K562 (cell line): Measurements from ENCODE around the gene RPL7A. TPM values are rescaled to one million over a fixed set of nuclear protein-coding genes. Genes with fewer than 3 reads are reported as not detected.
A peak's percentile ranks its signal among the peaks of the same experiment; 100 is the strongest.

Experiments
- C11orf30 ChIP-seq: fragments of 450-650 bp; IDR thresholded peaks from 2 replicates; pipeline ENCODE4 v1.6.1; 2016; ENCODE audit warnings: low read depth, mild to moderate bottlenecking
- CBFA2T2 ChIP-seq: fragments of 450-650 bp; conservative IDR thresholded peaks from 2 replicates; pipeline ENCODE4 v1.6.1; 2017; ENCODE audit warnings: mild to moderate bottlenecking
- FOS ChIP-seq: IDR thresholded peaks from 3 replicates; pipeline ENCODE4 v1.6.1; 2011; ENCODE audit not compliant: insufficient read length; ENCODE audit errors: extremely low read depth
- NFIC ChIP-seq: fragments of 450-650 bp; IDR thresholded peaks from 2 replicates; pipeline ENCODE4 v1.6.1; 2017; ENCODE audit warnings: mild to moderate bottlenecking, inconsistent platforms
- RFX1 ChIP-seq: fragments of 450-650 bp; IDR thresholded peaks from 2 replicates; pipeline ENCODE4 v1.6.1; 2016; ENCODE audit warnings: mild to moderate bottlenecking, moderate library complexity
- RFX7 ChIP-seq: fragments of 250-450 bp; sonication (Bioruptor Pico); IDR thresholded peaks from 2 replicates; pipeline ENCODE4 v1.5.1; 2021; ENCODE audit warnings: mild to moderate bottlenecking
- SIN3B ChIP-seq: fragments of 450-650 bp; IDR thresholded peaks from 2 replicates; pipeline ENCODE4 v1.6.1; 2017; ENCODE audit warnings: low read depth, mild to moderate bottlenecking, moderate library complexity
- SMAD4 ChIP-seq: fragments of 250-450 bp; sonication (Bioruptor Pico); conservative IDR thresholded peaks from 2 replicates; pipeline ENCODE4 v1.8.0; 2021; ENCODE audit warnings: inconsistent platforms, mild to moderate bottlenecking, moderate library complexity
- SUPT5H ChIP-seq: fragments of 450-650 bp; IDR thresholded peaks from 2 replicates; pipeline ENCODE4 v1.6.1; 2016
- ZNF316 ChIP-seq: fragments of 450-650 bp; IDR thresholded peaks from 2 replicates; pipeline ENCODE4 v1.6.1; 2016
- polyA plus RNA-seq, 8 experiments: library from polyadenylated mRNA; depleted of rRNA in 4 of 8; stranded (reverse) in 5 of 8; unstranded in 3 of 8; fragments of >200 nt; fragmentation: Nextera tagmentation in 2 of 8; fragmentation: Illumina TruSeq in 1 of 8; extraction: Ambion mirVana in 2 of 8; extraction: Trizol in 1 of 8; gene quantifications; 2 replicates each; pipeline versions ENCODE4 v1.2.1 to v1.2.3, GENCODE V29; 2011 to 2014; ENCODE audit warnings: inconsistent platforms in 1 of 8, missing spikeins in 1 of 8
- total RNA-seq, 7 experiments: library from RNA; depleted of rRNA in 6 of 7; stranded (reverse); fragments of >200 nt in 6 of 7; fragmentation: Illumina TruSeq in 2 of 7; extraction: Trizol in 2 of 7; gene quantifications; 2 replicates each; pipeline versions ENCODE4 v1.2.1 to v1.2.3, GENCODE V29; 2011 to 2021; ENCODE audit warnings: low replicate concordance in 1 of 7
- TF ChIP-seq, protein P1 (sequence below): fragments of 150-350 bp; conservative IDR thresholded peaks from 2 replicates; pipeline ENCODE4 v1.6.1; 2014; ENCODE audit warnings: low read length
- TF ChIP-seq, protein P2 (sequence below): fragments of 450-650 bp; IDR thresholded peaks from 2 replicates; pipeline ENCODE4 v1.6.1; 2017; ENCODE audit warnings: mild to moderate bottlenecking, moderate library complexity
- TF ChIP-seq, protein P3 (sequence below): fragments of 450-650 bp; IDR thresholded peaks from one replicate; pipeline ENCODE4 v1.6.1; 2018; ENCODE audit warnings: mild to moderate bottlenecking, moderate library complexity; ENCODE audit not compliant: partially characterized antibody
- TF ChIP-seq, protein P4 (sequence below), 2 experiments: fragments of 450-650 bp in 1 of 2; sonication (generic) in 1 of 2; formaldehyde crosslinking; conservative IDR thresholded peaks; 2 replicates each; pipeline versions ENCODE4 v1.4.0 to v1.8.1; 2020 to 2022; ENCODE audit warnings: mild to moderate bottlenecking in 1 of 2, missing genetic modification reagents in 1 of 2
- TF ChIP-seq, protein P5 (sequence below): sonication (generic); formaldehyde crosslinking; IDR thresholded peaks from 2 replicates; pipeline ENCODE4 v1.8.0; 2022; ENCODE audit warnings: mild to moderate bottlenecking, missing genetic modification reagents
- TF ChIP-seq, protein P6 (sequence below): fragments of 450-650 bp; conservative IDR thresholded peaks from 2 replicates; pipeline ENCODE4 v1.6.1; 2016; ENCODE audit warnings: missing genetic modification characterization, low read depth, mild to moderate bottlenecking, missing compliant biosample characterization, moderate library complexity
- TF ChIP-seq, protein P7 (sequence below): fragments of 450-650 bp; formaldehyde crosslinking; IDR thresholded peaks from 2 replicates; pipeline ENCODE4 v1.4.0; 2020; ENCODE audit warnings: mild to moderate bottlenecking

The RPL7A gene
- total and polyA plus RNA-seq, 9 of the 15 experiments (the other 6 are each of a cell fraction or from before 2014, with no cell fraction given), result 1,935 to 3,760 (median 2,652) TPM

DNA sequence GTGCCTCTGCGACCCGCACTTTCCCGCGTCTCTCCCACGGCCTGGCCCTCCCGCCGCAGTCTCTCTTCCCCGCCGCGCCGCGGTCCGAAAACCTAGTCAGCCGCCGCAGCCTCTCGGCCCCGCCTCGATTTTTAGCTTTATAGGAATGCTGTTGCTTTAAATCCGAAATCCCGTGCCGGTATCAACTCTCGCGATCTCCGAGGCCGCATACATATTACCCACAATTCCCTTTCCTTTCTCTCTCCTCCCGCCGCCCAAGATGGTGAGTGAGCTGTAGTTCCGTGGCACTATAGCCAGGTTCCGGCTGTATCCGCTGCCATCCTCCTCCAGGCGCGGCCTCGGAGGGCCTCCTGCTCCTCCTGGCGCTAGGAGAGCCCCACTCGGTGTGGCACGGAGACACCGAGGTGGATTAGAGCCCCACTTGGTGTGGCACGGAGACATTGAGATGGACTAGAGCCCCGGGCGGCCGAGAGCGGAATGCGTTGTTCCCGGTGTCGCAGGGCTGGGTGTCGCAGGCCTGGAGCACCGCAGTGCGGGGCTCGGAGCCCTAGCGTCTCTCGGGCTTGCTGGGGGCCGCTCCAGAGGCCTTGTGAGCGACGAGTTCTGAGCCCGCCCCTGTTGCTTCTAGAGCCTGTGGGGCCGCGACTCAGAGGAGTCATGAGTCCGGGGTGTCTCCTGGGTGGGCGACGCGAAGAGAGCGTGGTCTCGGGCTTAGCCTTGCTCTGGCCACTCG, at the start of gene RPL7A, which contains the start of gene MED22 (continued):
- TF ChIP-seq, protein P1, sequence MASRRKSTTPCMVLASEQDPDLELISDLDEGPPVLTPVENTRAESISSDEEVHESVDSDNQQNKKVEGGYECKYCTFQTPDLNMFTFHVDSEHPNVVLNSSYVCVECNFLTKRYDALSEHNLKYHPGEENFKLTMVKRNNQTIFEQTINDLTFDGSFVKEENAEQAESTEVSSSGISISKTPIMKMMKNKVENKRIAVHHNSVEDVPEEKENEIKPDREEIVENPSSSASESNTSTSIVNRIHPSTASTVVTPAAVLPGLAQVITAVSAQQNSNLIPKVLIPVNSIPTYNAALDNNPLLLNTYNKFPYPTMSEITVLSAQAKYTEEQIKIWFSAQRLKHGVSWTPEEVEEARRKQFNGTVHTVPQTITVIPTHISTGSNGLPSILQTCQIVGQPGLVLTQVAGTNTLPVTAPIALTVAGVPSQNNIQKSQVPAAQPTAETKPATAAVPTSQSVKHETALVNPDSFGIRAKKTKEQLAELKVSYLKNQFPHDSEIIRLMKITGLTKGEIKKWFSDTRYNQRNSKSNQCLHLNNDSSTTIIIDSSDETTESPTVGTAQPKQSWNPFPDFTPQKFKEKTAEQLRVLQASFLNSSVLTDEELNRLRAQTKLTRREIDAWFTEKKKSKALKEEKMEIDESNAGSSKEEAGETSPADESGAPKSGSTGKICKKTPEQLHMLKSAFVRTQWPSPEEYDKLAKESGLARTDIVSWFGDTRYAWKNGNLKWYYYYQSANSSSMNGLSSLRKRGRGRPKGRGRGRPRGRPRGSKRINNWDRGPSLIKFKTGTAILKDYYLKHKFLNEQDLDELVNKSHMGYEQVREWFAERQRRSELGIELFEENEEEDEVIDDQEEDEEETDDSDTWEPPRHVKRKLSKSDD, result peak; percentile 93
- TF ChIP-seq RFX1, result no peak
- TF ChIP-seq SMAD4 (CRISPR knock-in tag), result peak; percentile 10; the same call in 1 of the 2 replicates
- TF ChIP-seq, protein P2, sequence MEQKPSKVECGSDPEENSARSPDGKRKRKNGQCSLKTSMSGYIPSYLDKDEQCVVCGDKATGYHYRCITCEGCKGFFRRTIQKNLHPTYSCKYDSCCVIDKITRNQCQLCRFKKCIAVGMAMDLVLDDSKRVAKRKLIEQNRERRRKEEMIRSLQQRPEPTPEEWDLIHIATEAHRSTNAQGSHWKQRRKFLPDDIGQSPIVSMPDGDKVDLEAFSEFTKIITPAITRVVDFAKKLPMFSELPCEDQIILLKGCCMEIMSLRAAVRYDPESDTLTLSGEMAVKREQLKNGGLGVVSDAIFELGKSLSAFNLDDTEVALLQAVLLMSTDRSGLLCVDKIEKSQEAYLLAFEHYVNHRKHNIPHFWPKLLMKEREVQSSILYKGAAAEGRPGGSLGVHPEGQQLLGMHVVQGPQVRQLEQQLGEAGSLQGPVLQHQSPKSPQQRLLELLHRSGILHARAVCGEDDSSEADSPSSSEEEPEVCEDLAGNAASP, result no peak
- TF ChIP-seq CBFA2T2, result no peak
- TF ChIP-seq SUPT5H, result peak; percentile 100
- TF ChIP-seq, protein P3, sequence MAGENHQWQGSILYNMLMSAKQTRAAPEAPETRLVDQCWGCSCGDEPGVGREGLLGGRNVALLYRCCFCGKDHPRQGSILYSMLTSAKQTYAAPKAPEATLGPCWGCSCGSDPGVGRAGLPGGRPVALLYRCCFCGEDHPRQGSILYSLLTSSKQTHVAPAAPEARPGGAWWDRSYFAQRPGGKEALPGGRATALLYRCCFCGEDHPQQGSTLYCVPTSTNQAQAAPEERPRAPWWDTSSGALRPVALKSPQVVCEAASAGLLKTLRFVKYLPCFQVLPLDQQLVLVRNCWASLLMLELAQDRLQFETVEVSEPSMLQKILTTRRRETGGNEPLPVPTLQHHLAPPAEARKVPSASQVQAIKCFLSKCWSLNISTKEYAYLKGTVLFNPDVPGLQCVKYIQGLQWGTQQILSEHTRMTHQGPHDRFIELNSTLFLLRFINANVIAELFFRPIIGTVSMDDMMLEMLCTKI, result no peak
- TF ChIP-seq, protein P4, sequence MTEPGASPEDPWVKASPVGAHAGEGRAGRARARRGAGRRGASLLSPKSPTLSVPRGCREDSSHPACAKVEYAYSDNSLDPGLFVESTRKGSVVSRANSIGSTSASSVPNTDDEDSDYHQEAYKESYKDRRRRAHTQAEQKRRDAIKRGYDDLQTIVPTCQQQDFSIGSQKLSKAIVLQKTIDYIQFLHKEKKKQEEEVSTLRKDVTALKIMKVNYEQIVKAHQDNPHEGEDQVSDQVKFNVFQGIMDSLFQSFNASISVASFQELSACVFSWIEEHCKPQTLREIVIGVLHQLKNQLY (CRISPR knock-in tag; conservative IDR thresholded peaks at IDR 0.05), result no peak
- TF ChIP-seq, protein P5, sequence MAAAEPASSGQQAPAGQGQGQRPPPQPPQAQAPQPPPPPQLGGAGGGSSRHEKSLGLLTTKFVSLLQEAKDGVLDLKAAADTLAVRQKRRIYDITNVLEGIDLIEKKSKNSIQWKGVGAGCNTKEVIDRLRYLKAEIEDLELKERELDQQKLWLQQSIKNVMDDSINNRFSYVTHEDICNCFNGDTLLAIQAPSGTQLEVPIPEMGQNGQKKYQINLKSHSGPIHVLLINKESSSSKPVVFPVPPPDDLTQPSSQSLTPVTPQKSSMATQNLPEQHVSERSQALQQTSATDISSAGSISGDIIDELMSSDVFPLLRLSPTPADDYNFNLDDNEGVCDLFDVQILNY (CRISPR knock-in tag), result peak; percentile 63; the same call in 1 of the 2 replicates
- peak; percentile 76; the same call in 1 of the 2 replicates for TF ChIP-seq SIN3B
- TF ChIP-seq ZNF316, result 0 out of 2 replicates have a peak, but pooled peaks have one; percentile 5
- TF ChIP-seq RFX7, result no peak
- TF ChIP-seq, protein P6, sequence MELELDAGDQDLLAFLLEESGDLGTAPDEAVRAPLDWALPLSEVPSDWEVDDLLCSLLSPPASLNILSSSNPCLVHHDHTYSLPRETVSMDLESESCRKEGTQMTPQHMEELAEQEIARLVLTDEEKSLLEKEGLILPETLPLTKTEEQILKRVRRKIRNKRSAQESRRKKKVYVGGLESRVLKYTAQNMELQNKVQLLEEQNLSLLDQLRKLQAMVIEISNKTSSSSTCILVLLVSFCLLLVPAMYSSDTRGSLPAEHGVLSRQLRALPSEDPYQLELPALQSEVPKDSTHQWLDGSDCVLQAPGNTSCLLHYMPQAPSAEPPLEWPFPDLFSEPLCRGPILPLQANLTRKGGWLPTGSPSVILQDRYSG, result no peak
- TF ChIP-seq, protein P7, sequence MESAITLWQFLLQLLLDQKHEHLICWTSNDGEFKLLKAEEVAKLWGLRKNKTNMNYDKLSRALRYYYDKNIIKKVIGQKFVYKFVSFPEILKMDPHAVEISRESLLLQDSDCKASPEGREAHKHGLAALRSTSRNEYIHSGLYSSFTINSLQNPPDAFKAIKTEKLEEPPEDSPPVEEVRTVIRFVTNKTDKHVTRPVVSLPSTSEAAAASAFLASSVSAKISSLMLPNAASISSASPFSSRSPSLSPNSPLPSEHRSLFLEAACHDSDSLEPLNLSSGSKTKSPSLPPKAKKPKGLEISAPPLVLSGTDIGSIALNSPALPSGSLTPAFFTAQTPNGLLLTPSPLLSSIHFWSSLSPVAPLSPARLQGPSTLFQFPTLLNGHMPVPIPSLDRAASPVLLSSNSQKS, result no peak
- peak; percentile 76 for TF ChIP-seq NFIC
- TF ChIP-seq FOS, result no peak
- peak; percentile 62 for TF ChIP-seq C11orf30
